ENCODE results near the gene CANT1.

GRCh38 chr17:79007504-79008381 lies 1.8 kb downstream of the CANT1 start:
- no peak for TF ChIP-seq SP1 (CRISPR knock-in tag; conservative IDR thresholded peaks at IDR 0.05)
- TF ChIP-seq CTCF (IDR thresholded peaks at IDR 0.05): no peak
- no peak for TF ChIP-seq JUN (CRISPR knock-in tag; IDR thresholded peaks at IDR 0.05)
- TF ChIP-seq ZNF263 (CRISPR knock-in tag; IDR thresholded peaks at IDR 0.05; ENCODE audit: low read depth): no peak
- TF ChIP-seq ATF1 (CRISPR knock-in tag; IDR thresholded peaks at IDR 0.05): no peak
- no peak for TF ChIP-seq ATF3 (CRISPR knock-in tag; conservative IDR thresholded peaks at IDR 0.05)
- no peak for TF ChIP-seq ZBTB21 (CRISPR knock-in tag; IDR thresholded peaks at IDR 0.05; ENCODE audit: borderline replicate concordance)
- no peak for TF ChIP-seq SMAD4 (CRISPR knock-in tag; IDR thresholded peaks at IDR 0.05)
- TF ChIP-seq CBFB (CRISPR knock-in tag; IDR thresholded peaks at IDR 0.05; ENCODE audit: low read depth): no peak
- TF ChIP-seq NFYB (CRISPR knock-in tag; conservative IDR thresholded peaks at IDR 0.05; ENCODE audit: low read depth): no peak
- no peak for TF ChIP-seq MXD4 (CRISPR knock-in tag; IDR thresholded peaks at IDR 0.05; ENCODE audit: borderline replicate concordance)
- TF ChIP-seq ATF6 (CRISPR knock-in tag; IDR thresholded peaks at IDR 0.05): no peak
